ENCODE measurements around the gene EPN3. TPM values are rescaled to one million over a fixed set of nuclear protein-coding genes. Genes with fewer than 3 reads are reported as not detected.

Gene EPN3
- polyA plus RNA-seq, 1 of the 3 experiments (the other 2 are of a cell fraction) = 0.05 TPM

DNA sequence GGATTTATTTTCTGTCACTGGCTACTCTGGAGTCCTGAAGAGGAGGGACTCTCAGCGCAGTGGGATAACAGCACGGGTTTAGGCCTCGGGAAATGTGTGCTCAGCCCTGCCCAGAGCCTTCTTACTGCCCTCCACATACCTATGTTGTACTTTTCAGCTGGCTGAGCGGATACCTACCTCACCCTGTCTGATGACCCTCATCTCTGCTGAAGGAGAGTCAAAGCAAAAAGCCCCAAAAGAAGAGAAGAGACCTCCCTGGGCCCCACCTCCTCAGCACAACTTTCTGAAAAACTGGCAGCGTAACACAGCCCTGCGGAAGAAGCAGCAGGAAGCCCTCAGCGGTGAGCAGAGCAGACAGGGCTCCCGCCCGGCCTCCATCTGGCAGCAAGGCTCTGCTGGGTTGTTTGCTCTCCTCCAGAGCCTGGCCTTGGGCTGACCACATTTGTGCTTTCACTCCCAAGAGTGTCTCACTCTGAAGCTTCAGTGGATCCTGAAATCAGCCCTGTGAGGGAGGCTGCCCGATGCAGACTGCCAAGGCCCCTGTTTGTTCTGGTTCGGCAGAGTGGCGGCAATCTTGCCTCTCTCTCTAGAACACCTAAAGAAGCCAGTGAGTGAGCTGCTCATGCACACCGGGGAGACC is 14.0 kb upstream of the EPN3 start:
- Histone ChIP-seq H2AFZ (ENCODE audit: low read depth) (no peak overlapping the region), H3K9ac (no peak overlapping the region), H3K4me1 (ENCODE audit: control insufficient read depth in 1 of 2, insufficient read depth in 2 of 2, low read depth in 1 of 2, low read length in 1 of 2) (peaks cover 0 to 7% of the 10 kb centered on the region in 2 experiments; a peak in 1 of 4 replicates), H3F3A (replicated peaks; ENCODE audit: insufficient read depth) (no peaks in the 10 kb centered on the region), H4K20me1 (ENCODE audit: insufficient read depth) (no peaks in the 10 kb centered on the region), H3K9me3 (no peaks in the 10 kb centered on the region), H3K36me3 (replicated peaks in 1 of 2; ENCODE audit: control insufficient read depth in 1 of 2, insufficient read depth in 2 of 2, low read length in 1 of 2) (no peaks in the 10 kb centered on the region), H3K79me2 (ENCODE audit: insufficient read depth) (no peaks in the 10 kb centered on the region), H3K27me3 (ENCODE audit: insufficient read depth) (no peaks in the 10 kb centered on the region), H3K9me2 (no peaks in the 10 kb centered on the region), H3K4me3 (ENCODE audit: low read depth in 2 of 2, low read length in 1 of 2) (no peak overlapping the region), H3K4me2 (no peak overlapping the region), H3K27ac (ENCODE audit: low read depth in 2 of 2, low read length in 1 of 2) (no peak overlapping the region)
- CTCF ChIA-PET = interaction anchor here (0.7 to 5.0 kb wide), 7 partner anchors 14 to 104 kb away, joined by 3 to 26 read pairs (median 4); partner anchors contain the start of gene EPN3
- TF ChIP-seq POLR2AphosphoS5 (IDR thresholded peaks at IDR 0.05; ENCODE audit: low read depth, low read length) = no peak
- no peak for TF ChIP-seq SIN3A (IDR thresholded peaks at IDR 0.05; ENCODE audit: borderline replicate concordance, low read depth, low read length)
- TF ChIP-seq EP300 (IDR thresholded peaks at IDR 0.05; ENCODE audit: borderline replicate concordance in 1 of 2, low read depth in 1 of 2, low read length in 1 of 2) = no peak
- no peak for TF ChIP-seq RCOR1 (IDR thresholded peaks at IDR 0.05; ENCODE audit: low read length)
- TF ChIP-seq RFX5 (IDR thresholded peaks at IDR 0.05; ENCODE audit: low read length) = no peak
- no peak for TF ChIP-seq FOXM1 (IDR thresholded peaks at IDR 0.05; ENCODE audit: low read depth)
- TF ChIP-seq TEAD4 (IDR thresholded peaks at IDR 0.05; ENCODE audit: borderline replicate concordance, insufficient read depth) = no peak
- no peak for TF ChIP-seq RXRA (IDR thresholded peaks at IDR 0.05; ENCODE audit: borderline replicate concordance, low read depth)
- no peak for TF ChIP-seq YY1 (IDR thresholded peaks at IDR 0.05; ENCODE audit: low read depth)
- TF ChIP-seq MXI1 (IDR thresholded peaks at IDR 0.05; ENCODE audit: low read depth, low read length) = no peak
- no peak for TF ChIP-seq TCF12 (IDR thresholded peaks at IDR 0.05)
- 84% methylated on average over 13 of the region's 13 CpGs for WGBS (ENCODE audit: low lambda C conversion rate)
- no peak for DNase-seq
- POLR2A ChIA-PET = no interaction called here

- H3F3A ChIP-seq (replicated peaks; ENCODE audit: insufficient read depth) = no peaks in the 10 kb centered on the region
- CTCF ChIA-PET = interaction anchor here (0.7 to 5.0 kb wide), 6 partner anchors 13 to 40 kb away, joined by 3 to 26 read pairs (median 4); partner anchors contain the start of gene EPN3
- H3K36me3 ChIP-seq (replicated peaks in 1 of 2; ENCODE audit: control insufficient read depth in 1 of 2, insufficient read depth in 2 of 2, low read length in 1 of 2) = no peaks in the 10 kb centered on the region
- no peak overlapping the region for H3K27ac ChIP-seq (ENCODE audit: low read depth in 2 of 2, low read length in 1 of 2)
- no peak overlapping the region for H3K4me2 ChIP-seq
- 85% methylated on average over 8 of the region's 8 CpGs for WGBS (ENCODE audit: low lambda C conversion rate)
- no peak overlapping the region for H3K9ac ChIP-seq
- H3K4me3 ChIP-seq (ENCODE audit: low read depth in 2 of 2, low read length in 1 of 2) = no peak overlapping the region
- DNase-seq = no peak
- H4K20me1 ChIP-seq (ENCODE audit: insufficient read depth) = no peaks in the 10 kb centered on the region
- no peaks in the 10 kb centered on the region for H3K9me2 ChIP-seq
- no peaks in the 10 kb centered on the region for H3K27me3 ChIP-seq (ENCODE audit: insufficient read depth)
- no peak for TF ChIP-seq MAX (IDR thresholded peaks at IDR 0.05; ENCODE audit: low read depth)
- no peak for TF ChIP-seq TAF1 (IDR thresholded peaks at IDR 0.05; ENCODE audit: borderline replicate concordance, low read depth, low read length)
- no peak for TF ChIP-seq FOSL2 (IDR thresholded peaks at IDR 0.05; ENCODE audit: borderline replicate concordance, low read depth)
- no peak for TF ChIP-seq JUND (IDR thresholded peaks at IDR 0.05)
- TF ChIP-seq NFIC (IDR thresholded peaks at IDR 0.05; ENCODE audit: borderline replicate concordance) = no peak
- no peak for TF ChIP-seq RFX5 (IDR thresholded peaks at IDR 0.05; ENCODE audit: low read length)
- TF ChIP-seq TEAD4 (IDR thresholded peaks at IDR 0.05; ENCODE audit: borderline replicate concordance, insufficient read depth) = no peak
- TF ChIP-seq, protein P1, sequence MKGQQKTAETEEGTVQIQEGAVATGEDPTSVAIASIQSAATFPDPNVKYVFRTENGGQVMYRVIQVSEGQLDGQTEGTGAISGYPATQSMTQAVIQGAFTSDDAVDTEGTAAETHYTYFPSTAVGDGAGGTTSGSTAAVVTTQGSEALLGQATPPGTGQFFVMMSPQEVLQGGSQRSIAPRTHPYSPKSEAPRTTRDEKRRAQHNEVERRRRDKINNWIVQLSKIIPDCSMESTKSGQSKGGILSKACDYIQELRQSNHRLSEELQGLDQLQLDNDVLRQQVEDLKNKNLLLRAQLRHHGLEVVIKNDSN (IDR thresholded peaks at IDR 0.05; ENCODE audit: borderline replicate concordance, low read depth) = no peak
- TF ChIP-seq CHD2 (IDR thresholded peaks at IDR 0.05; ENCODE audit: low read length, partially characterized antibody) = no peak
- H2AFZ ChIP-seq (ENCODE audit: low read depth) = no peak overlapping the region
- POLR2A ChIA-PET = no interaction called here
- peaks cover 0 to 7% of the 10 kb centered on the region in 2 experiments; a peak in 1 of 4 replicates for H3K4me1 ChIP-seq (ENCODE audit: control insufficient read depth in 1 of 2, insufficient read depth in 2 of 2, low read depth in 1 of 2, low read length in 1 of 2)
- H3K9me3 ChIP-seq = no peaks in the 10 kb centered on the region
- H3K79me2 ChIP-seq (ENCODE audit: insufficient read depth) = no peaks in the 10 kb centered on the region
These were observed 13.2 kb upstream of the EPN3 start for GRCh38 chr17:50519141-50519834.
